Neural crest cell (in vitro differentiated cells): ENCODE measurements around the gene SNX13. TPM values are rescaled to one million over a fixed set of nuclear protein-coding genes. Genes with fewer than 3 reads are reported as not detected.

Experiments used
- DNase-seq: peaks from one replicate; pipeline ENCODE4 v3.0.0; 2021; ENCODE audit warnings: low read depth, mixed read lengths, low spot score
- H3K27ac Mint-ChIP-seq: one replicate; pipeline ENCODE4 v1.8.0; 2021; ENCODE audit warnings: mild to moderate bottlenecking, mixed read lengths; ENCODE audit not compliant: unreplicated experiment
- H3K27me3 Mint-ChIP-seq: 2 replicates; pipeline ENCODE4 v1.8.0; 2021; ENCODE audit warnings: low read depth, mild to moderate bottlenecking, mixed read lengths
- H3K36me3 Mint-ChIP-seq: 2 replicates; pipeline ENCODE4 v1.8.0; 2021; ENCODE audit warnings: low read depth, mild to moderate bottlenecking, mixed read lengths
- H3K4me1 Mint-ChIP-seq: 2 replicates; pipeline ENCODE4 v1.8.0; 2021; ENCODE audit warnings: mixed read lengths
- H3K4me3 Mint-ChIP-seq: one replicate; pipeline ENCODE4 v1.8.0; 2021; ENCODE audit warnings: mild to moderate bottlenecking, mixed read lengths
- H3K9me3 Mint-ChIP-seq: 2 replicates; pipeline ENCODE4 v1.8.0; 2021; ENCODE audit warnings: mixed read lengths
- CTCF ChIP-seq: fragments of 200-600 bp; sonication (generic); conservative IDR thresholded peaks from 2 replicates; pipeline ENCODE4 v1.5.0; 2021; ENCODE audit warnings: antibody characterized with exemption, mild to moderate bottlenecking
- total RNA-seq: library from RNA; stranded (reverse); gene quantifications from 2 replicates; pipeline ENCODE4 v1.2.1, GENCODE V29; 2021

The SNX13 gene
- total RNA-seq, 1 donor from 2014 or later, result 35.4 TPM

DNA sequence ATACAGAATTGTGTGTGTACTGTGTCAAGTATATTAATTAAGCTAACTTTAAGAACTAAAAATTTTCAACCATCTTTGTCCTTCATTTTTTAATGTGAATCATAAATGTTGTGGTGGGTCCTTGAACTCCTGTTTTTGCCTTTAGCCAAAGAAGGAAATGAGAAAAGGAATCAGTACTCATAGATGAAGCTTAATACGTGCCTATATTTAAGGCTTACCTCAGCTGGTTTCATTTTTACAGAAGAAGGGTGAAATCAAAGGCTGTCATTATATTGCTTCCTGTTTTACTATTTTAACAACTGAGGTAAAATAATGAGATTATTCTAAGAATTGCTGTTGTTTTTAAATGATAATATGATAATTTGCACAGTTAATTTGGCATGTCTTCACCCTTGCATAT, 6.3 kb upstream of the SNX13 start:
- no peak overlapping the region for H3K4me3 Mint-ChIP-seq
- H3K4me1 Mint-ChIP-seq, result peaks cover 11% of the 10 kb centered on the region
- no peak overlapping the region for H3K27ac Mint-ChIP-seq
- no peak for TF ChIP-seq CTCF
- no peaks in the 10 kb centered on the region for H3K27me3 Mint-ChIP-seq
- no peak for DNase-seq
- H3K36me3 Mint-ChIP-seq, result no peaks in the 10 kb centered on the region
- H3K9me3 Mint-ChIP-seq, result no peaks in the 10 kb centered on the region

DNA sequence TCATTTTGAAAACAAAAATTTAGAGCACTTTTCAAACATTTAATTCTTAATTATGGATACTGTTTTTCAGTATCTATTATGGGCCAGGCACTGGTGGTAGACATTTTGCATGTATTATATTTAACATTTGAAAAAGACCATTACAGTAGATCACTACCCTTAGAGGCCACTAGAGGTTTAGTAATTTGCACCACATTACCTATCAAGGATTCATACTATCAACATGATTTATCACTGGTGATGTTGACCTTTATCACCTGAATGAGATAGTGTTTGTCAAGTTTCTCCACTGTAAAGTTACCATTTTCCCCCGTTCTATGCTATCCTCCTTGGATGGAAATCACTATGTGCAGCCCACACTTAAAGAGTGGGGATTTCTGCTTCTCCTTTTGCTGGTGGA, 4.4 kb upstream of the SNX13 start:
- DNase-seq, result no peak
- H3K9me3 Mint-ChIP-seq, result no peaks in the 10 kb centered on the region
- H3K27me3 Mint-ChIP-seq, result no peaks in the 10 kb centered on the region
- peaks cover 20% of the 10 kb centered on the region for H3K4me1 Mint-ChIP-seq
- TF ChIP-seq CTCF, result peak; percentile 29
- H3K4me3 Mint-ChIP-seq, result no peak overlapping the region
- no peak overlapping the region for H3K27ac Mint-ChIP-seq
- no peaks in the 10 kb centered on the region for H3K36me3 Mint-ChIP-seq

DNA sequence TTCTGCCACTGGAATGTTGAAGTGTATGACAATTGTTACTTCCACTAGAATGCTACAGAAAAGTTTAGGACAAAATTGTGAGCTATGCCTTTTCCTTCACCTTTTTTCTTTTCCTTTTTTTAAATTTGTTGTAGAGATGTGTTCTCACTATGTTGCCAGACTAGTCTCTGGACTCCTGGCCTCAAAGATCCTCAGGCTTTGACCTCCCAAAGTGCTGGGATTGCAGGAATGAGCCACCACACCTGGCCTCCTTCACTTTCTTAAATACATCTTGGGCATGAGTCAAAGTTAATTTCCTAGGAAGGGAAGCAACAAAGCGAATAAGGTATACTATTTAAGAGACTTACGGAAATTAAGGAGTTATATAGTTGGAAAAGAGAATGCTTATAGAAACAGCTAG, 2.7 kb upstream of the SNX13 start:
- Mint-ChIP-seq H3K27ac (no peak overlapping the region), H3K36me3 (no peaks in the 10 kb centered on the region), H3K9me3 (no peaks in the 10 kb centered on the region), H3K4me1 (peaks cover 36% of the 10 kb centered on the region), H3K4me3 (peak overlapping the region; percentile 50), H3K27me3 (no peaks in the 10 kb centered on the region)
- no peak for TF ChIP-seq CTCF
- no peak for DNase-seq

- peaks cover 34% of the 10 kb centered on the region for H3K4me1 Mint-ChIP-seq
- H3K4me3 Mint-ChIP-seq, result peak overlapping the region; percentile 96
- peak overlapping the region; percentile 3 for H3K27ac Mint-ChIP-seq
- no peaks in the 10 kb centered on the region for H3K9me3 Mint-ChIP-seq
- no peak for DNase-seq
- H3K36me3 Mint-ChIP-seq, result no peaks in the 10 kb centered on the region
- no peak for TF ChIP-seq CTCF
- no peaks in the 10 kb centered on the region for H3K27me3 Mint-ChIP-seq
Measured at GRCh38 chr7:17942231-17942630, 1.9 kb upstream of the SNX13 start.

- H3K27me3 Mint-ChIP-seq, result no peaks in the 10 kb centered on the region
- TF ChIP-seq CTCF, result peak; percentile 31
- peaks cover 36% of the 10 kb centered on the region for H3K4me1 Mint-ChIP-seq
- DNase-seq, result no peak
- peak overlapping the region; percentile 99 for H3K27ac Mint-ChIP-seq
- peak overlapping the region; percentile 96 for H3K4me3 Mint-ChIP-seq
- H3K9me3 Mint-ChIP-seq, result no peaks in the 10 kb centered on the region
- no peaks in the 10 kb centered on the region for H3K36me3 Mint-ChIP-seq
Measured at GRCh38 chr7:17940951-17941431, 697 bp upstream of the SNX13 start.
